AG10803 (cell line): ENCODE measurements around the gene NOSIP.
A peak's percentile ranks its signal among the peaks of the same experiment; 100 is the strongest.

Experiments used
- DNase-seq: peaks from one replicate; pipeline ENCODE4 v3.0.0; 2010; ENCODE audit warnings: low read depth
- H3K4me3 ChIP-seq: 2 replicates; pipeline ENCODE4 v1.5.1; 2011; ENCODE audit warnings: mild to moderate bottlenecking, low read length, control low read depth
- CTCF ChIP-seq: conservative IDR thresholded peaks from 2 replicates; pipeline ENCODE4 v1.5.1; 2011; ENCODE audit warnings: mild to moderate bottlenecking, low read length, control low read depth, inconsistent platforms

NOSIP gene

GRCh38 chr19:49594993-49595818 lies 14.8 kb upstream of the NOSIP start:
- H3K4me3 ChIP-seq: no peak overlapping the region
- no peak for DNase-seq
- no peak for TF ChIP-seq CTCF

- H3K4me3 ChIP-seq: no peak overlapping the region
- no peak for DNase-seq
- TF ChIP-seq CTCF: no peak
These were observed 14.0 kb upstream of the NOSIP start for GRCh38 chr19:49594157-49594992.

- no peak for TF ChIP-seq CTCF
- peak overlapping the region; percentile 83 for H3K4me3 ChIP-seq
These were observed 13.1 kb upstream of the NOSIP start for GRCh38 chr19:49593233-49594113.

GRCh38 chr19:49592486-49593232 lies 12.3 kb upstream of the NOSIP start:
- TF ChIP-seq CTCF: no peak
- H3K4me3 ChIP-seq: peak overlapping the region; percentile 83
- DNase-seq: no peak

More at GRCh38 chr19:49593233-49594113, 13.1 kb upstream of the NOSIP start:
- DNase-seq: peak; percentile 86

- DNase-seq: peak; percentile 39
- peak overlapping the region; percentile 83 for H3K4me3 ChIP-seq
- no peak for TF ChIP-seq CTCF
These were observed 11.6 kb upstream of the NOSIP start for GRCh38 chr19:49591731-49592485.
